Psoas muscle (tissue), 8 donors: ENCODE data around the gene RCOR3. TPM values are rescaled to one million over a fixed set of nuclear protein-coding genes. Genes with fewer than 3 reads are reported as not detected.
"Not testable (repeated sequence)": the region's sequence is repeated elsewhere in the genome, so short reads cannot be mapped to it uniquely, and the experiment has no call there.

Experiments
- ATAC-seq, 4 donors: fragments of 200-7000 bp; cut with Tn5 transposase; one replicate each; pipeline ENCODE4 v1.9.1; 2020; ENCODE audit warnings: moderate library complexity in 3 of 4, mild to moderate bottlenecking in 2 of 4
- DNase-seq, 2 donors: peaks; one replicate each; pipeline ENCODE4 v3.0.0-alpha.2; 2020
- H3K27ac ChIP-seq: fragments of 200-600 bp; one replicate; pipeline ENCODE4 v1.8.0; 2022
- H3K27me3 ChIP-seq, 3 donors: fragments of 200-600 bp in 1 of 3; one replicate each; pipeline versions ENCODE4 v1.6.1 to v1.8.0; 2013 to 2022; ENCODE audit warnings: low read length in 2 of 3, mild to moderate bottlenecking in 2 of 3, moderate library complexity in 1 of 3; ENCODE audit not compliant: insufficient read depth in 3 of 3
- H3K36me3 ChIP-seq, 2 donors: fragments of 200-600 bp in 1 of 2; one replicate each; pipeline versions ENCODE4 v1.6.1 to v1.8.0; 2013 to 2022; ENCODE audit warnings: low read depth in 1 of 2, mild to moderate bottlenecking in 1 of 2, moderate library complexity in 1 of 2; ENCODE audit not compliant: insufficient read depth in 1 of 2
- H3K4me1 ChIP-seq: fragments of 200-600 bp; one replicate; pipeline ENCODE4 v1.8.0; 2022
- H3K4me3 ChIP-seq: fragments of 200-600 bp; one replicate; pipeline ENCODE4 v1.8.0; 2022; ENCODE audit warnings: mild to moderate bottlenecking
- H3K9me3 ChIP-seq: fragments of 200-600 bp; one replicate; pipeline ENCODE4 v1.8.0; 2022
- CTCF ChIP-seq: fragments of 200-600 bp; IDR thresholded peaks from one replicate; pipeline ENCODE4 v1.8.0; 2022; ENCODE audit warnings: antibody characterized with exemption
- WGBS, 3 donors: extraction: QIAGEN DNeasy Blood & Tissue Kit; methylation state at CpG; one replicate each; pipeline versions ENCODE4 v1.1.6 to v1.1.7; 2013; 5-methylcytosine and 5-hydroxymethylcytosine counted together
- intact Hi-C, 2 donors: fragments of 100-400 bp; cut with DNase I; formaldehyde crosslinking; loops; one replicate each; pipeline versions ENCODE4 v1.11.0 to v1.14.2; 2022
- polyA plus RNA-seq, 3 donors: library from polyadenylated mRNA; stranded (reverse); fragments of 200-250 nt; gene quantifications; one replicate each; pipeline ENCODE4 v1.2.3, GENCODE V29; 2013
- total RNA-seq, 4 donors: library from RNA; stranded (reverse); fragmentation: NEBNext Ultra II Directional in 2 of 4; extraction: Animal tissue kit (Norgen Biotek cat#: 25700) in 2 of 4; gene quantifications; one replicate each; pipeline versions ENCODE4 v1.2.1 to v1.2.4, GENCODE V29; 2021 to 2023
- donor health status: healthy with polysubstance abuse.
- donor health status: DM: no; HTN: no; CAD: no; lungs with moderate emphysema.
- donor health status: Bipolar disorder and iron deficiency.
- donor health status: healthy.
- donor health status: DM: yes; HTN: yes; CAD: no.
- donor health status: DM: no; HTN: no; CAD: no.
- donor health status: DM: no; HTN: no; CAD: no.
- donor health status: DM: yes; HTN: yes; CAD: no.

The RCOR3 gene
- total and polyA plus RNA-seq, 7 donors, result 29.4 to 95.7 (median 70.2) TPM

- no peaks in the 10 kb centered on the region for H3K27me3 ChIP-seq
- intact Hi-C loops, result loop anchor here in 1 of 2 donors (10.0 kb wide), 1 partner anchor 73 kb away; no protein-coding TSS in a partner anchor
- H3K4me1 ChIP-seq, result no peaks in the 10 kb centered on the region
- DNase-seq, result no peak
- 0 to 3% (median 0%) methylated on average over 1 of the region's 1 CpG for WGBS, 3 donors
- ATAC-seq, result no peak
- H3K9me3 ChIP-seq, result no peaks in the 10 kb centered on the region
- TF ChIP-seq CTCF, result no peak
- no peak overlapping the region for H3K4me3 ChIP-seq
- no peak overlapping the region for H3K27ac ChIP-seq
- H3K36me3 ChIP-seq, result no peaks in the 10 kb centered on the region
These were observed 11.2 kb upstream of the RCOR3 start for GRCh38 chr1:211247921-211248320.

- 87 to 95% (median 89%) methylated on average over 3 of the region's 3 CpGs for WGBS, 3 donors
- H3K27me3 ChIP-seq, H3K9me3 ChIP-seq, H3K4me3 ChIP-seq, H3K36me3 ChIP-seq, DNase-seq, H3K4me1 ChIP-seq, H3K27ac ChIP-seq, ATAC-seq: not testable (repeated sequence)
- intact Hi-C loops, result loop anchor here in 1 of 2 donors (10.0 kb wide), 2 partner anchors 75 to 135 kb away; no protein-coding TSS in a partner anchor
These were observed 9.6 kb upstream of the RCOR3 start for GRCh38 chr1:211249611-211250010.

- no peaks in the 10 kb centered on the region for H3K9me3 ChIP-seq
- DNase-seq (no peak), ATAC-seq (no peak)
- intact Hi-C loops, result loop anchor here in 1 of 2 donors (10.0 kb wide), 1 partner anchor 127 kb away; no protein-coding TSS in a partner anchor
- H3K27me3 ChIP-seq, result no peaks in the 10 kb centered on the region
- H3K36me3 ChIP-seq, result peaks cover 0 to 12% of the 10 kb centered on the region in 2 donors
- TF ChIP-seq CTCF, result no peak
- 2 to 6% (median 6%) methylated on average over 2 of the region's 2 CpGs for WGBS, 3 donors
- peak overlapping the region; percentile 87 for H3K4me3 ChIP-seq
- H3K27ac ChIP-seq, result peak overlapping the region; percentile 92
- H3K4me1 ChIP-seq, result peaks cover 19% of the 10 kb centered on the region
These were observed 1.3 kb upstream of the RCOR3 start for GRCh38 chr1:211257826-211258225.

GRCh38 chr1:211258310-211258755 lies 833 bp upstream of the RCOR3 start:
- intact Hi-C loops, result loop anchor here in 1 of 2 donors (10.0 kb wide), 1 partner anchor 126 kb away; no protein-coding TSS in a partner anchor
- H3K27ac ChIP-seq, result peak overlapping the region; percentile 92
- H3K36me3 ChIP-seq, result peaks cover 0 to 14% of the 10 kb centered on the region in 2 donors
- peak overlapping the region; percentile 87 for H3K4me3 ChIP-seq
- ATAC-seq (peak; percentile 41 to 67 (median 58)), DNase-seq (peak; percentile 84 to 91)
- WGBS, 3 donors, result 0 to 1% (median 0%) methylated on average over 17 of the region's 17 CpGs
- H3K4me1 ChIP-seq, result peaks cover 19% of the 10 kb centered on the region
- TF ChIP-seq CTCF, result no peak
- no peaks in the 10 kb centered on the region for H3K27me3 ChIP-seq
- no peaks in the 10 kb centered on the region for H3K9me3 ChIP-seq

GRCh38 chr1:211259638-211260126 lies 516 bp downstream of the RCOR3 start:
- 0 to 1% (median 1%) methylated on average over 26 to 37 of the region's 39 CpGs for WGBS, 3 donors
- DNase-seq, result peak; percentile 72 to 82
- H3K4me1 ChIP-seq, result peaks cover 19% of the 10 kb centered on the region
- no peak for TF ChIP-seq CTCF
- peak overlapping the region; percentile 87 for H3K4me3 ChIP-seq
- intact Hi-C loops, result loop anchor here in 1 of 2 donors (10.0 kb wide), 1 partner anchor 125 kb away; no protein-coding TSS in a partner anchor
- peak overlapping the region; percentile 92 for H3K27ac ChIP-seq
- no peaks in the 10 kb centered on the region for H3K27me3 ChIP-seq
- ATAC-seq, result peak; percentile 32 to 43 (median 34)
- H3K36me3 ChIP-seq, result peaks cover 0 to 26% of the 10 kb centered on the region in 2 donors
- H3K9me3 ChIP-seq, result no peaks in the 10 kb centered on the region
